Measurements from ENCODE around the gene PKHD1. TPM values are rescaled to one million over a fixed set of nuclear protein-coding genes. Genes with fewer than 3 reads are reported as not detected.
"Not testable (repeated sequence)": the region's sequence is repeated elsewhere in the genome, so short reads cannot be mapped to it uniquely, and the experiment has no call there.

PKHD1 gene
- total and polyA plus RNA-seq, 4 donors, result 0.06 TPM; not detected in 3

GRCh38 chr6:51866867-51867266, 220.5 kb downstream of the PKHD1 start:
- Histone ChIP-seq H3K36me3 (ENCODE audit: control insufficient read depth in 1 of 2, insufficient read depth in 2 of 2, low read length in 1 of 2) (no peaks in the 10 kb centered on the region), H3K27me3 (ENCODE audit: control insufficient read depth in 1 of 2, insufficient read depth in 2 of 2, low read length in 1 of 2) (no peaks in the 10 kb centered on the region), H3K4me3 (ENCODE audit: low read length in 2 of 2) (no peak overlapping the region), H3K4me1 (ENCODE audit: control insufficient read depth in 1 of 2, insufficient read depth in 2 of 2, low read length in 2 of 2) (peaks cover 0 to 2% of the 10 kb centered on the region in 2 donors), H3K27ac (ENCODE audit: low read depth in 1 of 2, low read length in 2 of 2) (no peak overlapping the region), H3K9me3 (ENCODE audit: control insufficient read depth, low read length) (no peaks in the 10 kb centered on the region)
- DNase-seq (no peak), ATAC-seq (ENCODE audit: low FRiP score) (no peak)
- intact Hi-C loops (cut with DNase I), result no loop called here
- WGBS, 2 donors, result 31 to 61% methylated on average over 2 of the region's 2 CpGs

GRCh38 chr6:51865996-51866395, 221.4 kb downstream of the PKHD1 start:
- H3K4me1 ChIP-seq (ENCODE audit: control insufficient read depth in 1 of 2, insufficient read depth in 2 of 2, low read length in 2 of 2), result peaks cover 0 to 2% of the 10 kb centered on the region in 2 donors
- H3K9me3 ChIP-seq (ENCODE audit: control insufficient read depth, low read length), result no peaks in the 10 kb centered on the region
- no peaks in the 10 kb centered on the region for H3K36me3 ChIP-seq (ENCODE audit: control insufficient read depth in 1 of 2, insufficient read depth in 2 of 2, low read length in 1 of 2)
- no peak for ATAC-seq (ENCODE audit: low FRiP score)
- H3K27ac ChIP-seq (ENCODE audit: low read depth in 1 of 2, low read length in 2 of 2), result no peak overlapping the region
- intact Hi-C loops (cut with DNase I), result no loop called here
- 67 to 85% methylated on average over 1 of the region's 1 CpG for WGBS, 2 donors
- H3K27me3 ChIP-seq (ENCODE audit: control insufficient read depth in 1 of 2, insufficient read depth in 2 of 2, low read length in 1 of 2), result no peaks in the 10 kb centered on the region
- no peak overlapping the region for H3K4me3 ChIP-seq (ENCODE audit: low read length in 2 of 2)
- no peak for DNase-seq

- WGBS, 2 donors, result 18 to 32% methylated on average over 2 of the region's 2 CpGs
- ATAC-seq (ENCODE audit: low FRiP score) (no peak), DNase-seq (no peak)
- peaks cover 0 to 2% of the 10 kb centered on the region in 2 donors for H3K4me1 ChIP-seq (ENCODE audit: control insufficient read depth in 1 of 2, insufficient read depth in 2 of 2, low read length in 2 of 2)
- H3K27ac ChIP-seq (ENCODE audit: low read depth in 1 of 2, low read length in 2 of 2), result no peak overlapping the region
- intact Hi-C loops (cut with DNase I), result no loop called here
- no peaks in the 10 kb centered on the region for H3K27me3 ChIP-seq (ENCODE audit: control insufficient read depth in 1 of 2, insufficient read depth in 2 of 2, low read length in 1 of 2)
- H3K9me3 ChIP-seq (ENCODE audit: control insufficient read depth, low read length), result no peaks in the 10 kb centered on the region
- H3K36me3 ChIP-seq (ENCODE audit: control insufficient read depth in 1 of 2, insufficient read depth in 2 of 2, low read length in 1 of 2), result no peaks in the 10 kb centered on the region
- H3K4me3 ChIP-seq (ENCODE audit: low read length in 2 of 2), result no peak overlapping the region
Observed at GRCh38 chr6:51865176-51865575, 222.2 kb downstream of the PKHD1 start.

- intact Hi-C loops (cut with DNase I), result loop anchor here (5.0 to 10.0 kb wide), 3 partner anchors 100 to 168 kb away; no protein-coding TSS in a partner anchor
- ATAC-seq (ENCODE audit: low FRiP score), result no peak
- WGBS, 2 donors, result 95 to 96% methylated on average over 2 of the region's 2 CpGs
Observed at GRCh38 chr6:51857134-51857533, 230.3 kb downstream of the PKHD1 start.

GRCh38 chr6:51856508-51856907, 230.9 kb downstream of the PKHD1 start:
- no peaks in the 10 kb centered on the region for H3K36me3 ChIP-seq (ENCODE audit: control insufficient read depth in 1 of 2, insufficient read depth in 2 of 2, low read length in 1 of 2)
- intact Hi-C loops (cut with DNase I), result loop anchor here (5.0 to 10.0 kb wide), 3 partner anchors 101 to 168 kb away; no protein-coding TSS in a partner anchor
- no peaks in the 10 kb centered on the region for H3K9me3 ChIP-seq (ENCODE audit: control insufficient read depth, low read length)
- no peak for ATAC-seq (ENCODE audit: low FRiP score)
- H3K27me3 ChIP-seq (ENCODE audit: control insufficient read depth in 1 of 2, insufficient read depth in 2 of 2, low read length in 1 of 2), result no peaks in the 10 kb centered on the region
- no peak overlapping the region for H3K4me3 ChIP-seq (ENCODE audit: low read length in 2 of 2)
- no peaks in the 10 kb centered on the region for H3K4me1 ChIP-seq (ENCODE audit: control insufficient read depth in 1 of 2, insufficient read depth in 2 of 2, low read length in 2 of 2)
- DNase-seq, result no peak
- no peak overlapping the region for H3K27ac ChIP-seq (ENCODE audit: low read depth in 1 of 2, low read length in 2 of 2)

More at GRCh38 chr6:51857134-51857533, 230.3 kb downstream of the PKHD1 start:
- no peaks in the 10 kb centered on the region for H3K27me3 ChIP-seq (ENCODE audit: control insufficient read depth in 1 of 2, insufficient read depth in 2 of 2, low read length in 1 of 2)
- no peak for DNase-seq
- no peak overlapping the region for H3K27ac ChIP-seq (ENCODE audit: low read depth in 1 of 2, low read length in 2 of 2)
- H3K4me1 ChIP-seq (ENCODE audit: control insufficient read depth in 1 of 2, insufficient read depth in 2 of 2, low read length in 2 of 2), result no peaks in the 10 kb centered on the region
- H3K36me3 ChIP-seq (ENCODE audit: control insufficient read depth in 1 of 2, insufficient read depth in 2 of 2, low read length in 1 of 2), result no peaks in the 10 kb centered on the region
- H3K4me3 ChIP-seq (ENCODE audit: low read length in 2 of 2), result no peak overlapping the region
- H3K9me3 ChIP-seq (ENCODE audit: control insufficient read depth, low read length), result no peaks in the 10 kb centered on the region

DNA sequence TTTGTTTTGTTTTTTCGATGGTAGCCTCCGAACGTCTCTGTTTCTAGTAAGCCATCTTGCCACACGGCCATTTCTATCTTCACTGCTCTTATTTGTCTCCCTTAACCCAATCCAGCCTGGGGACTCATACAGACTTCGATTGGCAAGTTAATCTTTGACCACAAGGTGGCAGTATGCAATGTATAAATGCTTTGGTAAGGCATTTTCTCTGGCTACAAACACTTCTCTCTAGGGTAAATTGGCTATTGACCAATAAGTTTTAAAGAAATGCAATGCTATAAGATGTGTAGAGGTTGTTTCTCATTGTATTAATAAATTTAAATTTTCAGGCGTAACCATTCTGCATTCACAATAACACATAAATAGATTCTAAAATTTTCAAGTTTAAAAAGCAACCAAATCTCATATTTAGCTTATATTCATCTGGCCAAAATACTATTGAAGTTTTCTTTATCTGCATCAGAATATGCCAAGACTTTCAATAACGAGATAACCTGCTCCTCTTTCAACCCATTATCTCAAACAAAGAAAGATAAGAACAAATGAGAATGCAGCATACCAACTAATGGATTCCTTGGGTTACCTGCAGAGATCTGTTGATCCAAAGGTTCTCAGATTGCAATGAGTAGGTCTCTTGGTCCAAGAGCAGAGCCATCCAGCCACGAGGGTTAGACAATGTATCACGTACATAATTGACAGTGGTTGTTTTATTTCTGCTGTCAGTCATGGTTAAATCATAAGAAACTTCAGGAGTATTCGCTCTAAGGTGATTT, 231.9 kb downstream of the PKHD1 start:
- Histone ChIP-seq H3K36me3 (ENCODE audit: control insufficient read depth in 1 of 2, insufficient read depth in 2 of 2, low read length in 1 of 2) (no peaks in the 10 kb centered on the region), H3K4me1 (ENCODE audit: control insufficient read depth in 1 of 2, insufficient read depth in 2 of 2, low read length in 2 of 2) (no peaks in the 10 kb centered on the region), H3K27ac (ENCODE audit: low read depth in 1 of 2, low read length in 2 of 2) (no peak overlapping the region), H3K4me3 (ENCODE audit: low read length in 2 of 2) (no peak overlapping the region), H3K27me3 (ENCODE audit: control insufficient read depth in 1 of 2, insufficient read depth in 2 of 2, low read length in 1 of 2) (no peaks in the 10 kb centered on the region), H3K9me3 (ENCODE audit: control insufficient read depth, low read length) (no peaks in the 10 kb centered on the region)
- no peak for DNase-seq
- WGBS, 2 donors, result 37 to 46% methylated on average over 10 of the region's 10 CpGs
- intact Hi-C loops (cut with DNase I), result loop anchor here (1.0 to 10.0 kb wide), 4 partner anchors 102 to 169 kb away; no protein-coding TSS in a partner anchor
- no peak for ATAC-seq (ENCODE audit: low FRiP score)

DNA sequence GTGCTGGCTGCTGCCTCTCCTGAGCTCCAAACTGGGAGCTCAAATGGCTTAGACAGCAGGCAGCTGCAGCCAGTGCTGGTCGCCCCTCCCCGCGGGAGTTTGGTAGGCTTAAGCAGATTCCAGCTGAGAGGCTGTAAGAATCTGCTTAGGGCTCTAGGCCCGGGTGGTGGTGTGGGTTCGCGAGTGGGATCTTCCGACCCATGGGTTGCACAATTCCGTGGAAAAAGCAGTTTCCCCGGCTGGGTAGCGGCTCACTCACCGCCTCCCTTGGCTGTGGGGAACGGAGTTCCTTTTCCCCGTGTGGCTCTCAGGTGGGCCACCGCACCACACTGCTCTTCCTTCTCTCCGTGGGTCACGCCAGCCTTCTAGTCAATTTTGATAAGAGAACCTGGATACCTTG, 232.5 kb downstream of the PKHD1 start:
- no peaks in the 10 kb centered on the region for H3K4me1 ChIP-seq (ENCODE audit: control insufficient read depth in 1 of 2, insufficient read depth in 2 of 2, low read length in 2 of 2)
- 84 to 89% methylated on average over 16 of the region's 16 CpGs for WGBS, 2 donors
- H3K27me3 ChIP-seq (ENCODE audit: control insufficient read depth in 1 of 2, insufficient read depth in 2 of 2, low read length in 1 of 2), result no peaks in the 10 kb centered on the region
- DNase-seq (no peak), ATAC-seq (ENCODE audit: low FRiP score) (no peak)
- no peaks in the 10 kb centered on the region for H3K9me3 ChIP-seq (ENCODE audit: control insufficient read depth, low read length)
- H3K27ac ChIP-seq (ENCODE audit: low read depth in 1 of 2, low read length in 2 of 2), result no peak overlapping the region
- H3K4me3 ChIP-seq (ENCODE audit: low read length in 2 of 2), result no peak overlapping the region
- no peaks in the 10 kb centered on the region for H3K36me3 ChIP-seq (ENCODE audit: control insufficient read depth in 1 of 2, insufficient read depth in 2 of 2, low read length in 1 of 2)
- intact Hi-C loops (cut with DNase I), result loop anchor here (1.0 to 10.0 kb wide), 4 partner anchors 102 to 170 kb away; no protein-coding TSS in a partner anchor

GRCh38 chr6:51854347-51854746, 233.1 kb downstream of the PKHD1 start:
- H3K9me3 ChIP-seq (ENCODE audit: control insufficient read depth, low read length), result no peaks in the 10 kb centered on the region
- no peak overlapping the region for H3K27ac ChIP-seq (ENCODE audit: low read depth in 1 of 2, low read length in 2 of 2)
- no peaks in the 10 kb centered on the region for H3K27me3 ChIP-seq (ENCODE audit: control insufficient read depth in 1 of 2, insufficient read depth in 2 of 2, low read length in 1 of 2)
- ATAC-seq (ENCODE audit: low FRiP score) (no peak), DNase-seq (no peak)
- no peaks in the 10 kb centered on the region for H3K4me1 ChIP-seq (ENCODE audit: control insufficient read depth in 1 of 2, insufficient read depth in 2 of 2, low read length in 2 of 2)
- WGBS, 2 donors, result 84 to 88% methylated on average over 7 of the region's 7 CpGs
- no peaks in the 10 kb centered on the region for H3K36me3 ChIP-seq (ENCODE audit: control insufficient read depth in 1 of 2, insufficient read depth in 2 of 2, low read length in 1 of 2)
- intact Hi-C loops (cut with DNase I), result loop anchor here in 1 of 2 donors (10.0 kb wide), 1 partner anchor 170 kb away; no protein-coding TSS in a partner anchor
- H3K4me3 ChIP-seq (ENCODE audit: low read length in 2 of 2), result no peak overlapping the region

DNA sequence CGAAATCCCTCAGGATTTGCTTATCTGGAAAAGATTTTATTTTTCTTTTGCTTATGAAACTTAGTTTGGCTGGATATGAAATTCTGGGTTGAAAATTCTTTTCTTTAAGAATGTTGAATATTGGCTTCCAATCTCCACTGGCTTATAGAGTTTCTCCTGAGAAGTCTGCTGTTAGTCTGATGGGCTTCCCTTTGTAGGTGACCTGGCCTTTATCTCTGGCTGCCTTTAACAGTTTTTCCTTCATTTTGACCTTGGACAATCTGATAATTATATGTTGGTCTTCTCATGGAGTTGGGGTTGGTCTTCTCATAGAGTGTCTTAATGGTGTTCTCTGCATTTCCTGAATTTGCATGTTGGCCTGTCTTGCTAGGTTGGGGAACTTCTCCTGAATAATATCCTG, 234.3 kb downstream of the PKHD1 start:
- 31 to 52% methylated on average over 1 of the region's 1 CpG for WGBS, 2 donors
- not testable (repeated sequence) for H3K9me3 ChIP-seq (ENCODE audit: control insufficient read depth, low read length); H3K36me3 ChIP-seq (ENCODE audit: control insufficient read depth in 1 of 2, insufficient read depth in 2 of 2, low read length in 1 of 2); H3K4me1 ChIP-seq (ENCODE audit: control insufficient read depth in 1 of 2, insufficient read depth in 2 of 2, low read length in 2 of 2); H3K4me3 ChIP-seq (ENCODE audit: low read length in 2 of 2); H3K27me3 ChIP-seq (ENCODE audit: control insufficient read depth in 1 of 2, insufficient read depth in 2 of 2, low read length in 1 of 2); DNase-seq; H3K27ac ChIP-seq (ENCODE audit: low read depth in 1 of 2, low read length in 2 of 2); ATAC-seq (ENCODE audit: low FRiP score)
- intact Hi-C loops (cut with DNase I), result loop anchor here in 1 of 2 donors (10.0 kb wide), 1 partner anchor 172 kb away; no protein-coding TSS in a partner anchor
